Mucosa of descending colon (tissue), 3 donors: ENCODE results near the gene EPAS1. TPM values are rescaled to one million over a fixed set of nuclear protein-coding genes. Genes with fewer than 3 reads are reported as not detected.

Source experiments
- ATAC-seq: fragments of 200-7000 bp; cut with Tn5 transposase; one replicate; pipeline ENCODE4 v1.9.1; 2020; ENCODE audit warnings: mild to moderate bottlenecking, moderate library complexity
- DNase-seq, 3 donors: peaks; one replicate each; pipeline ENCODE4 v3.0.0-alpha.2; 2020
- H3K36me3 ChIP-seq: fragments of 200-600 bp; one replicate; pipeline ENCODE4 v1.8.0; 2021; ENCODE audit warnings: low read depth, mild to moderate bottlenecking
- H3K4me1 ChIP-seq: fragments of 200-600 bp; one replicate; pipeline ENCODE4 v1.8.0; 2021; ENCODE audit warnings: low read depth, mild to moderate bottlenecking
- H3K4me3 ChIP-seq: fragments of 200-600 bp; one replicate; pipeline ENCODE4 v1.8.0; 2021; ENCODE audit warnings: mild to moderate bottlenecking
- H3K9me3 ChIP-seq: fragments of 200-600 bp; one replicate; pipeline ENCODE4 v1.8.0; 2021; ENCODE audit warnings: mild to moderate bottlenecking
- intact Hi-C, 2 donors: fragments of 100-400 bp; cut with DNase I in 1 of 2; cut with micrococcal nuclease in 1 of 2; formaldehyde crosslinking; loops; one replicate each; pipeline versions ENCODE4 v1.11.0 to v1.11.1; 2022; cut with DNase I, micrococcal nuclease
- total RNA-seq, 3 donors: library from RNA; stranded (reverse); fragmentation: NEBNext Ultra II Directional in 2 of 3; extraction: Animal tissue kit (Norgen Biotek cat#: 25700) in 2 of 3; gene quantifications; one replicate each; pipeline versions ENCODE4 v1.2.1 to v1.2.4, GENCODE V29; 2021 to 2023
- TF ChIP-seq, protein P1 (sequence below): fragments of 200-600 bp; IDR thresholded peaks from one replicate; pipeline ENCODE4 v1.8.0; 2022; ENCODE audit warnings: antibody characterized with exemption, mild to moderate bottlenecking
- donor health status: DM: no; HTN: no; CAD: no; lungs with moderate emphysema.
- donor health status: DM: no; HTN: no; CAD: no.
- donor health status: DM: no; HTN: yes; CAD: no.

EPAS1 gene
- total RNA-seq, 3 donors from 2014 or later: 126 to 251 (median 150) TPM

DNA sequence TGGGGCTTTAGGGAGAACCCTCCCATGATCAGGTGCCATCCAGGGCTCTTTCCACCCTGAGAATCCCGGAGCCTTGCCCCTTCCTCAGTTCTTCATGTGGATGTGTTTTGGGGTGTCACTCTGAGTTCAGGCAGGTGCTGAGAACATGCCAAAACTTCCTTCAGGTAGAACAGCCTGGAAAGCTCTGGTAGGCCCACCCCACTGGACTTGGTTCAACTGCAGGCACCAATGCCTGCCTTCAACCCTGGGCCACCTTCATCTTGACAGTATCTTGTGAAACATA is 85.8 kb downstream of the EPAS1 start:
- intact Hi-C loops: no loop called here
- no peaks in the 10 kb centered on the region for H3K36me3 ChIP-seq
- ATAC-seq (no peak), DNase-seq (no peak)
- no peaks in the 10 kb centered on the region for H3K9me3 ChIP-seq
- H3K4me1 ChIP-seq: no peaks in the 10 kb centered on the region
- no peak overlapping the region for H3K4me3 ChIP-seq
- TF ChIP-seq, protein P1, sequence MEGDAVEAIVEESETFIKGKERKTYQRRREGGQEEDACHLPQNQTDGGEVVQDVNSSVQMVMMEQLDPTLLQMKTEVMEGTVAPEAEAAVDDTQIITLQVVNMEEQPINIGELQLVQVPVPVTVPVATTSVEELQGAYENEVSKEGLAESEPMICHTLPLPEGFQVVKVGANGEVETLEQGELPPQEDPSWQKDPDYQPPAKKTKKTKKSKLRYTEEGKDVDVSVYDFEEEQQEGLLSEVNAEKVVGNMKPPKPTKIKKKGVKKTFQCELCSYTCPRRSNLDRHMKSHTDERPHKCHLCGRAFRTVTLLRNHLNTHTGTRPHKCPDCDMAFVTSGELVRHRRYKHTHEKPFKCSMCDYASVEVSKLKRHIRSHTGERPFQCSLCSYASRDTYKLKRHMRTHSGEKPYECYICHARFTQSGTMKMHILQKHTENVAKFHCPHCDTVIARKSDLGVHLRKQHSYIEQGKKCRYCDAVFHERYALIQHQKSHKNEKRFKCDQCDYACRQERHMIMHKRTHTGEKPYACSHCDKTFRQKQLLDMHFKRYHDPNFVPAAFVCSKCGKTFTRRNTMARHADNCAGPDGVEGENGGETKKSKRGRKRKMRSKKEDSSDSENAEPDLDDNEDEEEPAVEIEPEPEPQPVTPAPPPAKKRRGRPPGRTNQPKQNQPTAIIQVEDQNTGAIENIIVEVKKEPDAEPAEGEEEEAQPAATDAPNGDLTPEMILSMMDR: no peak

DNA sequence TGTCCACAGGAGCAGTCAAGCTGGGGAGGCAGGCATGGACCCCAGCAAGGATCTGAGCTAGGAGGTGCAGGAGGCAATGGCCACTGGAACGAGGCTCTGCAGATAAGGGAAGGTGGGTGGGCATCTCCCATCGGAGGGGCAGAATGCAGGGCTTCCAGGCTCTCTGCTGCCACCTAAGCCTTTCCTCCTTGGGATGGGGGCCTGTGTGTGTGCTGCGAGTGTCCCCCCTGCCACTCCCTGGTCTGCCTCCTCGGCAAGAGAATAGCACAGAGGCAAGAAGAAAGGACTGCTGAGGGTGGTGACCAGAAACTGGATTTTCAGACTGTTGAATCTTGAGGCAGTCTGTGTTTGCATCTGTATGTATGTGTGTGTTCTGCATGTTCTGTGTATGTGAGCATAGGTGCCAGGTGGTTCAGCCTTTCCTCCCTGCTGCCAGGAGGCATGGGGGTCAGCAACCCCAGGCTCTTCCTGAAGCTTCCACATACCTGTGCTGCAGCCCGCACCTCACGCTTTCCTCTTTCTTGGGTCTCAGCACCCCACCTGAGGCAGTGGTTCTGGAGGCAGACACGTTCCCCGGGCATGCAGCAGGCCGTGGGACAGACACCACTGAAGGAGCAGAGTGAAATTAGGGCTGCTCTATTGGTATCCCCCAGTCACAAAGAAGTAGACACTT is 86.7 kb downstream of the EPAS1 start:
- ATAC-seq: no peak
- intact Hi-C loops: no loop called here
- Histone ChIP-seq H3K36me3 (no peaks in the 10 kb centered on the region), H3K9me3 (no peaks in the 10 kb centered on the region), H3K4me3 (no peak overlapping the region), H3K4me1 (no peaks in the 10 kb centered on the region)
- TF ChIP-seq, protein P1: no peak
- DNase-seq: no peak

DNA sequence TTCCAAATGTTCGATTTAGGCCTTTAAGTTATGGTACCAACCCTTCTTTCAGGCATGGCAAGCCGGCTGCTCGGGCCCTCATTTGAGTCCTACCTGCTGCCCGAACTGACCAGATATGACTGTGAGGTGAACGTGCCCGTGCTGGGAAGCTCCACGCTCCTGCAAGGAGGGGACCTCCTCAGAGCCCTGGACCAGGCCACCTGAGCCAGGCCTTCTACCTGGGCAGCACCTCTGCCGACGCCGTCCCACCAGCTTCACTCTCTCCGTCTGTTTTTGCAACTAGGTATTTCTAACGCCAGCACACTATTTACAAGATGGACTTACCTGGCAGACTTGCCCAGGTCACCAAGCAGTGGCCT is 87.2 kb downstream of the EPAS1 start:
- ATAC-seq: no peak
- TF ChIP-seq, protein P1: no peak

DNA sequence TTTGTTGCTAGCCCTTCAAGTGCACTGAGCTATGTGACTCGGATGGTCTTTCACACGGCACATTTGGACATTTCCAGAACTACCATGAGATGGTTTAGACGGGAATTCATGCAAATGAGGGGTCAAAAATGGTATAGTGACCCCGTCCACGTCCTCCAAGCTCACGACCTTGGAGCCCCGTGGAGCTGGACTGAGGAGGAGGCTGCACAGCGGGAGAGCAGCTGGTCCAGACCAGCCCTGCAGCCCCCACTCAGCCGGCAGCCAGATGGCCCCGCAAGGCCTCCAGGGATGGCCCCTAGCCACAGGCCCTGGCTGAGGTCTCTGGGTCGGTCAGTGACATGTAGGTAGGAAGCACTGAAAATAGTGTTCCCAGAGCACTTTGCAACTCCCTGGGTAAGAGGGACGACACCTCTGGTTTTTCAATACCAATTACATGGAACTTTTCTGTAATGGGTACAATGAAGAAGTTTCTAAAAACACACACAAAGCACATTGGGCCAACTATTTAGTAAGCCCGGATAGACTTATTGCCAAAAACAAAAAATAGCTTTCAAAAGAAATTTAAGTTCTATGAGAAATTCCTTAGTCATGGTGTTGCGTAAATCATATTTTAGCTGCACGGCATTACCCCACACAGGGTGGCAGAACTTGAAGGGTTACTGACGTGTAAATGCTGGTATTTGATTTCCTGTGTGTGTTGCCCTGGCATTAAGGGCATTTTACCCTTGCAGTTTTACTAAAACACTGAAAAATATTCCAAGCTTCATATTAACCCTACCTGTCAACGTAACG is 88.8 kb downstream of the EPAS1 start:
- Histone ChIP-seq H3K36me3 (no peaks in the 10 kb centered on the region), H3K9me3 (no peaks in the 10 kb centered on the region), H3K4me3 (no peak overlapping the region), H3K4me1 (no peaks in the 10 kb centered on the region)
- no peak for DNase-seq
- intact Hi-C loops: no loop called here
- ATAC-seq: no peak
- TF ChIP-seq, protein P1: no peak

More for the DNA sequence above, 87.2 kb downstream of the EPAS1 start:
- intact Hi-C loops: no loop called here
- no peak for DNase-seq
- no peak overlapping the region for H3K4me3 ChIP-seq
- H3K36me3 ChIP-seq: no peaks in the 10 kb centered on the region
- no peaks in the 10 kb centered on the region for H3K4me1 ChIP-seq
- H3K9me3 ChIP-seq: no peaks in the 10 kb centered on the region

DNA sequence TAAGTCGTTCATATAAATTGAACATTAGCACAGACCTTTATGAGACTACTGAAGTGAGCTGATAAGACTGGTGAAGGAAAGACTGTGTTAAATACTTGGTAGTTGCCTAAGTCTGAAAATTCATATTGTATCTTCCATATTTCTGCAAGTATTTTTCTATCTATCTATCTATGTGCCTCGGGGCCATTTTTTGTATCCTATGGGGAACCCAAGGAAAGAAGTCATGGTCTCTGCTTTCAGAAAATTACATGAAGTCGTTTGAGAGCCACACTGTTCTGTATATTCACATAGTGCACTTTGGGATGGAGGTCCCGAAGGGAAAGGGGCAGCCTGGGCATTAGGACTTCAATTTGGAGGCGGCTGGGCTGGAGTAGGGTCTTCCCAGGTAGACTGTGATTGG is 89.6 kb downstream of the EPAS1 start:
- Histone ChIP-seq H3K4me1 (no peaks in the 10 kb centered on the region), H3K4me3 (no peak overlapping the region), H3K36me3 (no peaks in the 10 kb centered on the region), H3K9me3 (no peaks in the 10 kb centered on the region)
- intact Hi-C loops: no loop called here
- DNase-seq: no peak
- no peak for ATAC-seq
- TF ChIP-seq, protein P1: no peak
